GM18867 (cell line): ENCODE results near the gene USP31.

ENCODE experiments used
- ATAC-seq: cut with Tn5 transposase; IDR thresholded peaks from one replicate; pipeline ENCODE4 v1.9.1; 2021; ENCODE audit warnings: mild to moderate bottlenecking, moderate library complexity; ENCODE audit not compliant: unreplicated experiment

USP31 gene

GRCh38 chr16:23064639-23065038 lies 84.6 kb downstream of the USP31 start:
- no peak for ATAC-seq

GRCh38 chr16:23062524-23062923 lies 86.7 kb downstream of the USP31 start:
- ATAC-seq: no peak

GRCh38 chr16:23061669-23062068 lies 87.6 kb downstream of the USP31 start:
- no peak for ATAC-seq

GRCh38 chr16:23060458-23061320 lies 88.6 kb downstream of the USP31 start:
- ATAC-seq: peak; percentile 60

- no peak for ATAC-seq
These were observed 89.8 kb downstream of the USP31 start for GRCh38 chr16:23059433-23059832.

GRCh38 chr16:23058576-23058975 lies 90.7 kb downstream of the USP31 start:
- ATAC-seq: no peak

- ATAC-seq: no peak
These were observed 92.1 kb downstream of the USP31 start for GRCh38 chr16:23057013-23057596.

GRCh38 chr16:23055481-23055880 lies 93.8 kb downstream of the USP31 start:
- ATAC-seq: no peak

GRCh38 chr16:23052908-23053580 lies 96.2 kb downstream of the USP31 start:
- ATAC-seq: no peak

- no peak for ATAC-seq
These were observed 97.0 kb downstream of the USP31 start for GRCh38 chr16:23052221-23052620.

- no peak for ATAC-seq
These were observed 97.7 kb downstream of the USP31 start for GRCh38 chr16:23051587-23051986.

GRCh38 chr16:23048164-23048563 lies 101.1 kb downstream of the USP31 start:
- ATAC-seq: no peak

GRCh38 chr16:23045025-23045424 lies 104.2 kb downstream of the USP31 start:
- ATAC-seq: no peak

- ATAC-seq: no peak
These were observed 109.0 kb downstream of the USP31 start for GRCh38 chr16:23040246-23040645.

GRCh38 chr16:23039118-23039517 lies 110.1 kb downstream of the USP31 start:
- no peak for ATAC-seq

GRCh38 chr16:23035240-23035639 lies 114.0 kb downstream of the USP31 start:
- no peak for ATAC-seq

GRCh38 chr16:23031508-23032098 lies 117.6 kb downstream of the USP31 start:
- no peak for ATAC-seq

GRCh38 chr16:23029733-23030420 lies 119.4 kb downstream of the USP31 start:
- no peak for ATAC-seq

GRCh38 chr16:23027386-23027785 lies 121.9 kb downstream of the USP31 start:
- ATAC-seq: no peak

GRCh38 chr16:23026784-23027362 lies 122.4 kb downstream of the USP31 start:
- ATAC-seq: no peak
